HEK293 (cell line): ENCODE data around the gene ASIC3.

Experiments used
- GLIS2 ChIP-seq: fragments of 450-650 bp; formaldehyde crosslinking; IDR thresholded peaks from 2 replicates; pipeline ENCODE4 v1.5.1; 2016; ENCODE audit warnings: missing biosample characterization, missing genetic modification characterization
- KLF16 ChIP-seq: fragments of 450-650 bp; formaldehyde crosslinking; IDR thresholded peaks from 2 replicates; pipeline ENCODE4 v1.5.1; 2017; ENCODE audit warnings: missing biosample characterization, missing genetic modification characterization
- MZF1 ChIP-seq: fragments of 450-650 bp; formaldehyde crosslinking; IDR thresholded peaks from 2 replicates; pipeline ENCODE4 v1.5.1; 2017; ENCODE audit warnings: missing biosample characterization, missing genetic modification characterization, borderline replicate concordance
- SCRT1 ChIP-seq: fragments of 450-650 bp; formaldehyde crosslinking; IDR thresholded peaks from 2 replicates; pipeline ENCODE4 v1.5.1; 2016; ENCODE audit warnings: missing biosample characterization, missing genetic modification characterization, borderline replicate concordance
- YY1 ChIP-seq: fragments of 450-650 bp; formaldehyde crosslinking; IDR thresholded peaks from 2 replicates; pipeline ENCODE4 v1.5.1; 2018; ENCODE audit warnings: missing biosample characterization, missing genetic modification characterization
- ZEB2 ChIP-seq: fragments of 450-650 bp; formaldehyde crosslinking; IDR thresholded peaks from 2 replicates; pipeline ENCODE4 v1.5.1; 2016; ENCODE audit warnings: missing biosample characterization, missing genetic modification characterization
- ZIC2 ChIP-seq: fragments of 450-650 bp; formaldehyde crosslinking; IDR thresholded peaks from 2 replicates; pipeline ENCODE4 v1.5.1; 2016; ENCODE audit warnings: missing biosample characterization, missing genetic modification characterization
- ZNF19 ChIP-seq: fragments of 450-650 bp; formaldehyde crosslinking; IDR thresholded peaks from 2 replicates; pipeline ENCODE4; 2016; ENCODE audit warnings: missing biosample characterization, missing genetic modification characterization, low read depth
- ZNF2 ChIP-seq: fragments of 450-650 bp; formaldehyde crosslinking; IDR thresholded peaks from 2 replicates; pipeline ENCODE4 v1.5.1; 2016; ENCODE audit warnings: missing biosample characterization, missing genetic modification characterization
- ZNF248 ChIP-seq: fragments of 450-650 bp; formaldehyde crosslinking; IDR thresholded peaks from 2 replicates; pipeline ENCODE4 v1.5.1; 2017; ENCODE audit warnings: missing biosample characterization, missing genetic modification characterization
- ZNF354C ChIP-seq: fragments of 450-650 bp; formaldehyde crosslinking; IDR thresholded peaks from 2 replicates; pipeline ENCODE4 v1.5.1; 2016; ENCODE audit warnings: missing biosample characterization, missing genetic modification characterization, low read depth, borderline replicate concordance
- ZNF473 ChIP-seq: fragments of 450-650 bp; formaldehyde crosslinking; IDR thresholded peaks from 2 replicates; pipeline ENCODE4 v1.5.1; 2017; ENCODE audit warnings: missing biosample characterization, missing genetic modification characterization
- ZNF571 ChIP-seq: fragments of 450-650 bp; formaldehyde crosslinking; IDR thresholded peaks from 2 replicates; pipeline ENCODE4 v1.5.0; 2017; ENCODE audit warnings: missing biosample characterization, missing genetic modification characterization
- ZNF621 ChIP-seq: fragments of 450-650 bp; formaldehyde crosslinking; IDR thresholded peaks from 2 replicates; pipeline ENCODE4 v1.5.1; 2017; ENCODE audit warnings: missing biosample characterization, missing genetic modification characterization
- ZNF654 ChIP-seq: fragments of 450-650 bp; formaldehyde crosslinking; IDR thresholded peaks from 2 replicates; pipeline ENCODE4 v1.5.1; 2016; ENCODE audit warnings: low read depth, missing biosample characterization, missing genetic modification characterization
- ZNF776 ChIP-seq: fragments of 450-650 bp; formaldehyde crosslinking; IDR thresholded peaks from 2 replicates; pipeline ENCODE4 v1.5.0; 2017; ENCODE audit warnings: missing biosample characterization, missing genetic modification characterization, borderline replicate concordance
- ZNF792 ChIP-seq: fragments of 450-650 bp; formaldehyde crosslinking; IDR thresholded peaks from 2 replicates; pipeline ENCODE4 v1.5.1; 2016; ENCODE audit warnings: missing biosample characterization, missing genetic modification characterization
- ZXDB ChIP-seq: fragments of 450-650 bp; formaldehyde crosslinking; IDR thresholded peaks from 2 replicates; pipeline ENCODE4 v1.5.1; 2016; ENCODE audit warnings: missing biosample characterization, missing genetic modification characterization
- TF ChIP-seq, protein P1 (sequence below): fragments of 450-650 bp; formaldehyde crosslinking; IDR thresholded peaks from 2 replicates; pipeline ENCODE4 v1.5.1; 2016; ENCODE audit warnings: missing biosample characterization, missing genetic modification characterization
- TF ChIP-seq, protein P2 (sequence below): fragments of 450-650 bp; formaldehyde crosslinking; IDR thresholded peaks from 2 replicates; pipeline ENCODE4 v1.5.1; 2016; ENCODE audit warnings: missing biosample characterization, missing genetic modification characterization
- TF ChIP-seq, protein P3 (sequence below): sonication (generic); formaldehyde crosslinking; IDR thresholded peaks from 2 replicates; pipeline ENCODE4 v1.8.1; 2022; ENCODE audit warnings: mild to moderate bottlenecking, moderate library complexity, missing genetic modification reagents
- TF ChIP-seq, protein P4 (sequence below): fragments of 450-650 bp; formaldehyde crosslinking; IDR thresholded peaks from 2 replicates; pipeline ENCODE4 v1.5.1; 2016; ENCODE audit warnings: missing biosample characterization, missing genetic modification characterization
- TF ChIP-seq, protein P5 (sequence below): fragments of 450-650 bp; formaldehyde crosslinking; IDR thresholded peaks from 2 replicates; pipeline ENCODE4 v1.5.1; 2016; ENCODE audit warnings: missing biosample characterization, missing genetic modification characterization

ASIC3 gene

DNA sequence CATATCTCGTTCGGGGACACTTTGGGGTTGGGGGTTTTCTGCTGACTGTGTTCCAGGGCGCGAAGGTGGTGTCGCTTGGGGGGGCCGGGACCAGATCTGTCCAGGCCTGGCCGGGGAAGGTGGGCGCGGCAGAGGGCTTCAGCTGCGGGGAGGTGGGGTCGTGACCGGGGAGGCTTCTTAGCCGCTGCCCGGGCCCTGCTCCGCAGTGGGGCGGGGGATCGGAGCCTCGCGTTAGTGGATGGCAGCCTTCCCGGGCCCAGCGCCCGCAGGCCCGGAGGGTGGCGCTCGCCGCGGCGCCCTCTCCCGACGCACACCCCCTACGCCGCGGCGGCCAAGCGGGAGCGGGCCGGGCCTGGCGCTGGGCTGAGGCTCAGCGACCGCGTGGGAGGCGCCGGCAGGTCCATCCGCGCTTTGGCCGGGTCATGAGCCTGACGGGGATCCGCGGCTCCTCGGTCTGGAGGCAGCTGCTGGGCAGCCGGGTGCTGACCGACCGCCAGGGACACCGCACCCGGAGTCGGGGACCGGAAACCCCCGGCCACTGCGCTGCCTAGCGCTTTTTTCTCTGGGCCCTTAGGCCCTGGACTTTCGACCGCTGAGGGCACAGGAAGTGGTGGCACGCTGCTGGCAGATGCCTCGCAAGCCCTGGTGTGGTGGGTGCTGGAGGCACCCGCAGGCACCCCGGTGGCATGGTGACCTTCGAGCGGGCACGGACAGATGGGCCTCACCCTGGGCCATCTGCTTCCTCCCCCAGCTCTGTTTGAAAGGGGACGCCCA lies 39.1 kb downstream of the ASIC3 start (continued):
- TF ChIP-seq, protein P1, sequence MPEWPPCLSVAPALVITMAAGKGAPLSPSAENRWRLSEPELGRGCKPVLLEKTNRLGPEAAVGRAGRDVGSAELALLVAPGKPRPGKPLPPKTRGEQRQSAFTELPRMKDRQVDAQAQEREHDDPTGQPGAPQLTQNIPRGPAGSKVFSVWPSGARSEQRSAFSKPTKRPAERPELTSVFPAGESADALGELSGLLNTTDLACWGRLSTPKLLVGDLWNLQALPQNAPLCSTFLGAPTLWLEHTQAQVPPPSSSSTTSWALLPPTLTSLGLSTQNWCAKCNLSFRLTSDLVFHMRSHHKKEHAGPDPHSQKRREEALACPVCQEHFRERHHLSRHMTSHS (tag by site-specific recombination), result no peak
- TF ChIP-seq, protein P2, sequence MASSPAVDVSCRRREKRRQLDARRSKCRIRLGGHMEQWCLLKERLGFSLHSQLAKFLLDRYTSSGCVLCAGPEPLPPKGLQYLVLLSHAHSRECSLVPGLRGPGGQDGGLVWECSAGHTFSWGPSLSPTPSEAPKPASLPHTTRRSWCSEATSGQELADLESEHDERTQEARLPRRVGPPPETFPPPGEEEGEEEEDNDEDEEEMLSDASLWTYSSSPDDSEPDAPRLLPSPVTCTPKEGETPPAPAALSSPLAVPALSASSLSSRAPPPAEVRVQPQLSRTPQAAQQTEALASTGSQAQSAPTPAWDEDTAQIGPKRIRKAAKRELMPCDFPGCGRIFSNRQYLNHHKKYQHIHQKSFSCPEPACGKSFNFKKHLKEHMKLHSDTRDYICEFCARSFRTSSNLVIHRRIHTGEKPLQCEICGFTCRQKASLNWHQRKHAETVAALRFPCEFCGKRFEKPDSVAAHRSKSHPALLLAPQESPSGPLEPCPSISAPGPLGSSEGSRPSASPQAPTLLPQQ (tag by site-specific recombination), result 0 out of 2 replicates have a peak, but pooled peaks have one; percentile 23
- TF ChIP-seq, protein P3, sequence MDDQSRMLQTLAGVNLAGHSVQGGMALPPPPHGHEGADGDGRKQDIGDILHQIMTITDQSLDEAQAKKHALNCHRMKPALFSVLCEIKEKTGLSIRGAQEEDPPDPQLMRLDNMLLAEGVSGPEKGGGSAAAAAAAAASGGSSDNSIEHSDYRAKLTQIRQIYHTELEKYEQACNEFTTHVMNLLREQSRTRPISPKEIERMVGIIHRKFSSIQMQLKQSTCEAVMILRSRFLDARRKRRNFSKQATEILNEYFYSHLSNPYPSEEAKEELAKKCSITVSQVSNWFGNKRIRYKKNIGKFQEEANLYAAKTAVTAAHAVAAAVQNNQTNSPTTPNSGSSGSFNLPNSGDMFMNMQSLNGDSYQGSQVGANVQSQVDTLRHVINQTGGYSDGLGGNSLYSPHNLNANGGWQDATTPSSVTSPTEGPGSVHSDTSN (CRISPR knock-in tag), result peak; percentile 55; the same call in 1 of the 2 replicates
- 0 out of 2 replicates have a peak, but pooled peaks have one; percentile 25 for TF ChIP-seq MZF1 (tag by site-specific recombination)
- no peak for TF ChIP-seq ZNF248 (tag by site-specific recombination)
- no peak for TF ChIP-seq ZNF621 (tag by site-specific recombination)
- no peak for TF ChIP-seq ZNF654 (tag by site-specific recombination)
- TF ChIP-seq, protein P4, sequence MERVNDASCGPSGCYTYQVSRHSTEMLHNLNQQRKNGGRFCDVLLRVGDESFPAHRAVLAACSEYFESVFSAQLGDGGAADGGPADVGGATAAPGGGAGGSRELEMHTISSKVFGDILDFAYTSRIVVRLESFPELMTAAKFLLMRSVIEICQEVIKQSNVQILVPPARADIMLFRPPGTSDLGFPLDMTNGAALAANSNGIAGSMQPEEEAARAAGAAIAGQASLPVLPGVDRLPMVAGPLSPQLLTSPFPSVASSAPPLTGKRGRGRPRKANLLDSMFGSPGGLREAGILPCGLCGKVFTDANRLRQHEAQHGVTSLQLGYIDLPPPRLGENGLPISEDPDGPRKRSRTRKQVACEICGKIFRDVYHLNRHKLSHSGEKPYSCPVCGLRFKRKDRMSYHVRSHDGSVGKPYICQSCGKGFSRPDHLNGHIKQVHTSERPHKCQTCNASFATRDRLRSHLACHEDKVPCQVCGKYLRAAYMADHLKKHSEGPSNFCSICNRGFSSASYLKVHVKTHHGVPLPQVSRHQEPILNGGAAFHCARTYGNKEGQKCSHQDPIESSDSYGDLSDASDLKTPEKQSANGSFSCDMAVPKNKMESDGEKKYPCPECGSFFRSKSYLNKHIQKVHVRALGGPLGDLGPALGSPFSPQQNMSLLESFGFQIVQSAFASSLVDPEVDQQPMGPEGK (tag by site-specific recombination), result peak; percentile 78
- TF ChIP-seq ZNF2 (tag by site-specific recombination), result peak; percentile 28; the same call in 1 of the 2 replicates
- no peak for TF ChIP-seq ZNF792 (tag by site-specific recombination)
- TF ChIP-seq SCRT1 (tag by site-specific recombination), result no peak
- no peak for TF ChIP-seq ZNF571
- TF ChIP-seq YY1, result no peak
- TF ChIP-seq, protein P5, sequence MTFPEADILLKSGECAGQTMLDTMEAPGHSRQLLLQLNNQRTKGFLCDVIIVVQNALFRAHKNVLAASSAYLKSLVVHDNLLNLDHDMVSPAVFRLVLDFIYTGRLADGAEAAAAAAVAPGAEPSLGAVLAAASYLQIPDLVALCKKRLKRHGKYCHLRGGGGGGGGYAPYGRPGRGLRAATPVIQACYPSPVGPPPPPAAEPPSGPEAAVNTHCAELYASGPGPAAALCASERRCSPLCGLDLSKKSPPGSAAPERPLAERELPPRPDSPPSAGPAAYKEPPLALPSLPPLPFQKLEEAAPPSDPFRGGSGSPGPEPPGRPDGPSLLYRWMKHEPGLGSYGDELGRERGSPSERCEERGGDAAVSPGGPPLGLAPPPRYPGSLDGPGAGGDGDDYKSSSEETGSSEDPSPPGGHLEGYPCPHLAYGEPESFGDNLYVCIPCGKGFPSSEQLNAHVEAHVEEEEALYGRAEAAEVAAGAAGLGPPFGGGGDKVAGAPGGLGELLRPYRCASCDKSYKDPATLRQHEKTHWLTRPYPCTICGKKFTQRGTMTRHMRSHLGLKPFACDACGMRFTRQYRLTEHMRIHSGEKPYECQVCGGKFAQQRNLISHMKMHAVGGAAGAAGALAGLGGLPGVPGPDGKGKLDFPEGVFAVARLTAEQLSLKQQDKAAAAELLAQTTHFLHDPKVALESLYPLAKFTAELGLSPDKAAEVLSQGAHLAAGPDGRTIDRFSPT (tag by site-specific recombination), result peak; percentile 92
- peak; percentile 89 for TF ChIP-seq GLIS2 (tag by site-specific recombination)
- no peak; the same call in 1 of the 2 replicates for TF ChIP-seq ZXDB (tag by site-specific recombination)
- TF ChIP-seq ZNF776 (tag by site-specific recombination), result no peak
- TF ChIP-seq ZNF354C (tag by site-specific recombination), result no peak
- TF ChIP-seq KLF16 (tag by site-specific recombination), result peak; percentile 42
- peak; percentile 36; the same call in 1 of the 2 replicates for TF ChIP-seq ZIC2 (tag by site-specific recombination)
- TF ChIP-seq ZNF473 (tag by site-specific recombination), result no peak
- peak; percentile 9 for TF ChIP-seq ZEB2 (tag by site-specific recombination)
- no peak for TF ChIP-seq ZNF19
